GM04504 (cell line): ENCODE data around the gene ETAA1.
A peak's percentile ranks its signal among the peaks of the same experiment; 100 is the strongest.

Experiments used
- DNase-seq: peaks from one replicate; pipeline ENCODE4 v3.0.0-alpha.2; 2012; ENCODE audit warnings: low read depth

The ETAA1 gene

GRCh38 chr2:67397143-67397986 lies at the start of gene ETAA1:
TSS of gene ETAA1 (plus strand) at chr2:67397333. CDS start at chr2:67397449, 116 bp downstream.
- peak; percentile 66 for DNase-seq

GRCh38 chr2:67366832-67367412 lies 30.2 kb upstream of the ETAA1 start:
- DNase-seq, result no peak

- DNase-seq, result no peak
Measured at GRCh38 chr2:67374481-67374880, 22.7 kb upstream of the ETAA1 start.

GRCh38 chr2:67374949-67375348 lies 22.2 kb upstream of the ETAA1 start:
- no peak for DNase-seq

GRCh38 chr2:67378555-67378954 lies 18.6 kb upstream of the ETAA1 start:
- DNase-seq, result no peak

- no peak for DNase-seq
Measured at GRCh38 chr2:67379048-67379447, 18.1 kb upstream of the ETAA1 start.

GRCh38 chr2:67384123-67384822 lies 12.9 kb upstream of the ETAA1 start:
- DNase-seq, result no peak

GRCh38 chr2:67388680-67389079 lies 8.5 kb upstream of the ETAA1 start:
- no peak for DNase-seq

GRCh38 chr2:67389286-67389685 lies 7.8 kb upstream of the ETAA1 start:
- DNase-seq, result no peak

GRCh38 chr2:67389788-67390187 lies 7.3 kb upstream of the ETAA1 start:
- DNase-seq, result no peak

GRCh38 chr2:67393237-67393636 lies 3.9 kb upstream of the ETAA1 start:
- no peak for DNase-seq

GRCh38 chr2:67394734-67395133 lies 2.4 kb upstream of the ETAA1 start:
- DNase-seq, result no peak

GRCh38 chr2:67399144-67399543 lies 2.0 kb downstream of the ETAA1 start:
- no peak for DNase-seq

- no peak for DNase-seq
Measured at GRCh38 chr2:67399831-67400489, 2.8 kb downstream of the ETAA1 start.

- no peak for DNase-seq
Measured at GRCh38 chr2:67400560-67401485, 3.7 kb downstream of the ETAA1 start.

GRCh38 chr2:67408346-67408745 lies 11.2 kb downstream of the ETAA1 start:
- DNase-seq, result no peak

GRCh38 chr2:67412424-67412823 lies 15.3 kb downstream of the ETAA1 start:
- no peak for DNase-seq

GRCh38 chr2:67414867-67415266 lies 17.7 kb downstream of the ETAA1 start:
- DNase-seq, result no peak

- DNase-seq, result no peak
Measured at GRCh38 chr2:67416136-67416535, 19.0 kb downstream of the ETAA1 start.

- DNase-seq, result no peak
Measured at GRCh38 chr2:67423489-67423888, 26.4 kb downstream of the ETAA1 start.

- no peak for DNase-seq
Measured at GRCh38 chr2:67436221-67436620, 39.1 kb downstream of the ETAA1 start.
